PC-3 (cell line): ENCODE data around the gene GRSF1. TPM values are rescaled to one million over a fixed set of nuclear protein-coding genes. Genes with fewer than 3 reads are reported as not detected.

ENCODE experiments used
- ATAC-seq: fragments of 200-7000 bp; cut with Tn5 transposase; 2 replicates; pipeline ENCODE4 v1.9.1; 2020; ENCODE audit warnings: mild to moderate bottlenecking, moderate library complexity
- BruUV-seq: library from RNA; stranded (reverse); fragments of 400-500 nt; replicated peaks from 2 replicates; lab custom pipeline; 2021; lab: Mats Ljungman, UMichigan
- CTCF ChIA-PET: fragments of 300-600 bp; sonication (Branson Sonifier 250); formaldehyde crosslinking; loops from one replicate; lab custom pipeline; 2022; ENCODE audit warnings: antibody characterized with exemption; lab: Charles Lee
- POLR2A ChIA-PET: fragments of 300-600 bp; sonication (Branson Sonifier 250); formaldehyde crosslinking; loops from one replicate; lab custom pipeline; 2022; ENCODE audit warnings: antibody characterized with exemption; ENCODE audit not compliant: unreplicated experiment; lab: Charles Lee
- DNase-seq: peaks from one replicate; pipeline ENCODE4 v3.0.0-alpha.2; 2015
- H2AFZ ChIP-seq: fragments of 300-600 bp; sonication (generic); 2 replicates; pipeline ENCODE4 v1.6.0; 2016; ENCODE audit warnings: antibody characterized with exemption, low read length
- H3F3A ChIP-seq: fragments of 300-600 bp; sonication (generic); one replicate; pipeline ENCODE4 v1.6.0; 2017; ENCODE audit warnings: antibody characterized with exemption, low read length, control low read depth, mild to moderate bottlenecking; ENCODE audit not compliant: unreplicated experiment
- H3K27ac ChIP-seq: fragments of 300-600 bp; sonication (generic); 2 replicates; pipeline ENCODE4 v1.5.1; 2016; ENCODE audit warnings: mild to moderate bottlenecking, low read length
- H3K27me3 ChIP-seq: fragments of 300-600 bp; sonication (generic); 2 replicates; pipeline ENCODE4 v1.6.1; 2016; ENCODE audit warnings: low read length, mixed read lengths
- H3K36me3 ChIP-seq: fragments of 300-600 bp; sonication (generic); 2 replicates; pipeline ENCODE4 v1.6.1; 2016; ENCODE audit warnings: low read depth, mixed run types, low read length, mixed read lengths
- H3K4me1 ChIP-seq: fragments of 300-600 bp; sonication (generic); 2 replicates; pipeline ENCODE4 v1.5.1; 2016; ENCODE audit warnings: low read length; ENCODE audit not compliant: insufficient read depth
- H3K4me2 ChIP-seq: fragments of 300-600 bp; sonication (generic); 2 replicates; pipeline ENCODE4 v1.6.0; 2016; ENCODE audit warnings: low read length
- H3K4me3 ChIP-seq: fragments of 300-600 bp; sonication (generic); 2 replicates; pipeline ENCODE4 v1.5.1; 2016; ENCODE audit warnings: mild to moderate bottlenecking, low read length, mixed read lengths
- H3K79me2 ChIP-seq: fragments of 300-600 bp; sonication (generic); 2 replicates; pipeline ENCODE4 v1.6.1; 2017; ENCODE audit warnings: low read length, mixed read lengths
- H3K9ac ChIP-seq: fragments of 300-600 bp; sonication (generic); 2 replicates; pipeline ENCODE4 v1.6.0; 2016; ENCODE audit warnings: mild to moderate bottlenecking, low read length
- H3K9me2 ChIP-seq: fragments of 300-600 bp; sonication (generic); replicated peaks from 2 replicates; pipeline ENCODE4 v1.6.1; 2016; ENCODE audit warnings: mixed run types, low read length, mixed read lengths
- H3K9me3 ChIP-seq: fragments of 300-600 bp; sonication (generic); 2 replicates; pipeline ENCODE4 v1.6.1; 2016; ENCODE audit warnings: low read length, mixed read lengths
- H4K20me1 ChIP-seq: fragments of 300-600 bp; sonication (generic); 2 replicates; pipeline ENCODE4 v1.6.1; 2016; ENCODE audit warnings: low read length, mixed read lengths
- EZH2 ChIP-seq: fragments of 300-600 bp; sonication (generic); IDR thresholded peaks from one replicate; pipeline ENCODE4 v1.6.1; 2017; ENCODE audit warnings: antibody characterized with exemption, mild to moderate bottlenecking, low read length; ENCODE audit not compliant: unreplicated experiment
- EZH2phosphoT487 ChIP-seq: fragments of 300-600 bp; sonication (generic); IDR thresholded peaks from 2 replicates; pipeline ENCODE4 v1.6.1; 2018; ENCODE audit warnings: mild to moderate bottlenecking, antibody characterized with exemption, low read length, borderline replicate concordance
- intact Hi-C: fragments of 100-400 bp; cut with micrococcal nuclease; formaldehyde crosslinking; loops from 2 replicates; pipeline ENCODE4 v1.9.0; 2023
- total RNA-seq: library from RNA; depleted of rRNA; stranded (reverse); fragments of >200 nt; gene quantifications from 2 replicates; pipeline ENCODE4 v1.2.3, GENCODE V29; 2014
- TF ChIP-seq, protein P1 (sequence below): fragments of 300-600 bp; sonication (generic); conservative IDR thresholded peaks from 2 replicates; pipeline ENCODE4 v1.5.1; 2017; ENCODE audit warnings: antibody characterized with exemption, low read depth, mild to moderate bottlenecking, low read length

Gene GRSF1
- total RNA-seq, 1 experiment from 2014 or later: 103 TPM

DNA sequence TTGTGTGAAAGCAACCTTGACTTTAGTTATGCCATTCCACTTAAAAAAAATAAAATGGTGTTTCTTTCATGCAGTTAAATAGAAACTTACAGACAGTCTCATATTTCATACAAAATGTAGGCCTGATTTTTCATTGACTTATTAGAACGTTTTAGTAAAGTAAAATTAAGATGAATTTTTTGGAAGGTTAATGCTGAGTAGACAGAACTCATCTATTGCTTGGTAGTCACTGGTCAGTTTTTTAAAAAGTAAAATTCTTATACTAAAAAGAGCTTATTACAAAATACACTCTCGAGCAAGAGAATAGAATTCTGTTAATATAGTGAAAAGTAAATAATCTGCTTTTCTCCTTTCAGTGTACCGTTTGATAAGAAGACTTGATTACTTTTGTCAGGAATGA is 41.0 kb upstream of the GRSF1 start:
- TF ChIP-seq, protein P1, sequence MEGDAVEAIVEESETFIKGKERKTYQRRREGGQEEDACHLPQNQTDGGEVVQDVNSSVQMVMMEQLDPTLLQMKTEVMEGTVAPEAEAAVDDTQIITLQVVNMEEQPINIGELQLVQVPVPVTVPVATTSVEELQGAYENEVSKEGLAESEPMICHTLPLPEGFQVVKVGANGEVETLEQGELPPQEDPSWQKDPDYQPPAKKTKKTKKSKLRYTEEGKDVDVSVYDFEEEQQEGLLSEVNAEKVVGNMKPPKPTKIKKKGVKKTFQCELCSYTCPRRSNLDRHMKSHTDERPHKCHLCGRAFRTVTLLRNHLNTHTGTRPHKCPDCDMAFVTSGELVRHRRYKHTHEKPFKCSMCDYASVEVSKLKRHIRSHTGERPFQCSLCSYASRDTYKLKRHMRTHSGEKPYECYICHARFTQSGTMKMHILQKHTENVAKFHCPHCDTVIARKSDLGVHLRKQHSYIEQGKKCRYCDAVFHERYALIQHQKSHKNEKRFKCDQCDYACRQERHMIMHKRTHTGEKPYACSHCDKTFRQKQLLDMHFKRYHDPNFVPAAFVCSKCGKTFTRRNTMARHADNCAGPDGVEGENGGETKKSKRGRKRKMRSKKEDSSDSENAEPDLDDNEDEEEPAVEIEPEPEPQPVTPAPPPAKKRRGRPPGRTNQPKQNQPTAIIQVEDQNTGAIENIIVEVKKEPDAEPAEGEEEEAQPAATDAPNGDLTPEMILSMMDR: no peak
- TF ChIP-seq EZH2phosphoT487 (no peak), EZH2 (no peak)
- Histone ChIP-seq H3K27ac (no peak overlapping the region), H3F3A (no peaks in the 10 kb centered on the region), H4K20me1 (no peaks in the 10 kb centered on the region), H3K9ac (no peak overlapping the region), H2AFZ (no peak overlapping the region), H3K9me3 (no peaks in the 10 kb centered on the region), H3K4me3 (no peak overlapping the region), H3K9me2 (no peaks in the 10 kb centered on the region), H3K36me3 (no peaks in the 10 kb centered on the region), H3K27me3 (no peaks in the 10 kb centered on the region), H3K4me1 (no peaks in the 10 kb centered on the region), H3K79me2 (no peaks in the 10 kb centered on the region), H3K4me2 (no peak overlapping the region)
- ATAC-seq (no peak), DNase-seq (no peak)
- no TSS peak for BruUV-seq
- CTCF ChIA-PET: no interaction called here
- intact Hi-C loops: no loop called here
- POLR2A ChIA-PET: no interaction called here

DNA sequence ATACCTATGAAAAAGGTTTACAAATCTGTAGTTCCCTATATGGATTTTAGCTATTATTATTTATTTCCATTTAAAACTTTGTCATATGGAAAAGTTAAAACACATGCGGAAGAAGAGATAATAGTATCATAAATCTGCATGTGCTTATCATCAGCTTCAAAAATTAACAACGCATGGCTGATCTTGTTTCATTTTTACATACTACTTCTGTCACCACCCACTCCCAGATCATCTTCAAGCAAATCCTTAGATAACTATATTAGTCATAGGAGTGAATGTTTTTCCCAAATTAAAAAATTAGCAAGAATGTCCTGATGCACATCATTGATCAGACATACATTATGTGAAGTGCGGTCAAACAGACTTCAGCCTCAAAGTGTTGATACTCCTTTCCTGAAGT is 37.9 kb upstream of the GRSF1 start:
- Histone ChIP-seq H3K4me2 (no peak overlapping the region), H4K20me1 (no peaks in the 10 kb centered on the region), H3K4me1 (no peaks in the 10 kb centered on the region), H3K36me3 (no peaks in the 10 kb centered on the region), H3K79me2 (no peaks in the 10 kb centered on the region), H3K9ac (no peak overlapping the region), H3K9me2 (no peaks in the 10 kb centered on the region), H3K9me3 (no peaks in the 10 kb centered on the region), H3F3A (no peaks in the 10 kb centered on the region), H3K27me3 (no peaks in the 10 kb centered on the region), H3K27ac (no peak overlapping the region), H2AFZ (no peak overlapping the region), H3K4me3 (no peak overlapping the region)
- CTCF ChIA-PET: no interaction called here
- TF ChIP-seq, protein P1: no peak
- TF ChIP-seq EZH2phosphoT487 (no peak), EZH2 (no peak)
- ATAC-seq (no peak), DNase-seq (no peak)
- intact Hi-C loops: no loop called here
- POLR2A ChIA-PET: no interaction called here
- no TSS peak for BruUV-seq

DNA sequence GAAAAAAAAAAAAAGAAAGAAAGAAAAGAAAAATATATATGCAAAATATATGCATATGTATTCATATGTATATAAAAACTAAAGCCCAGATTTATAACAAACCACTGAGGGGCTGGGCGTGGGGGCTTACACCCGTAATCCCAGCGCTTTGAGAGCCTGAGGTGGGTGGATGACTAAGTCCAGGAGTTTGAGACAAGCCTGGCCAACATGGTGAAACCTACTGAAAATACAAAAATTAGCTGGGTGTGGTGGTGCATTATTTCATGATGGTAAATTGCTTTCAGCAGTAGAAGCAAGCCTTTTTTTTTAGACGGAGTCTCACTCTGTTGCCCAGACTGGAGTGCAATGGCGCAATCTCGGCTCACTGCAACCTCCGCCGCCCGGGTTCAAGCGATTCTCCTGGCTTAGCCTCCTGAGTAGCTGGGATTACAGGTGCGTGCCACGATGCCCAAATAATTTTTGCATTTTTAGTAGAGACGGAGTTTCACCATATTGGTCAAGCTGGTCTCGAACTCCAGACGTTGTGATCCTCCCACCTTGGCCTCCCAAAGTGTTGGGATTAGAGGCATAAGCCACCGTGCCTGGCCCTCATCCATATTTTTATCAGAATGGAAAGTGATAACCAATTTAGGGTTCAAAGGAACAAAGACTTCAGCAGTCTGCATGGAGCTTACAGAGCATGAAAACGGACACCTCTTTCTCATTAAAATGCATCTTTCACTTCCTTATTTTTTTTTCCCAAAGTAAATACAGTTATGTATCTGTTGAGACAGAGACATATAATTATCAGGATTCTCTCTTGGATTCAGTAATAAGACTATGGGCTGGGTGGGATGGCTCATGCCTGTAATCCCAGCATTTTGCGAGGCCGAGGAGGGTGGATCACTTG is 34.8 kb upstream of the GRSF1 start:
- intact Hi-C loops: no loop called here
- BruUV-seq: no TSS peak
- no peaks in the 10 kb centered on the region for H3K79me2 ChIP-seq
- no peaks in the 10 kb centered on the region for H3K9me3 ChIP-seq
- TF ChIP-seq EZH2 (no peak), EZH2phosphoT487 (no peak)
- TF ChIP-seq, protein P1: no peak
- no peak overlapping the region for H3K27ac ChIP-seq
- H3K36me3 ChIP-seq: no peaks in the 10 kb centered on the region
- no peaks in the 10 kb centered on the region for H3F3A ChIP-seq
- H3K9ac ChIP-seq: no peak overlapping the region
- H4K20me1 ChIP-seq: no peaks in the 10 kb centered on the region
- CTCF ChIA-PET: no interaction called here
- ATAC-seq (no peak), DNase-seq (no peak)
- POLR2A ChIA-PET: no interaction called here
- H3K4me3 ChIP-seq: no peak overlapping the region
- H3K9me2 ChIP-seq: no peaks in the 10 kb centered on the region
- no peak overlapping the region for H3K4me2 ChIP-seq
- no peak overlapping the region for H2AFZ ChIP-seq
- no peaks in the 10 kb centered on the region for H3K27me3 ChIP-seq
- H3K4me1 ChIP-seq: no peaks in the 10 kb centered on the region
